Stomach smooth muscle (tissue), 2 donors: ENCODE measurements around the gene CIAO3.

Experiments
- H3K27ac ChIP-seq: one replicate; pipeline ENCODE4 v1.7.0; 2013; ENCODE audit warnings: mild to moderate bottlenecking, low read length, inconsistent platforms
- H3K27me3 ChIP-seq, 2 donors: one replicate each; pipeline ENCODE4 v1.7.0; 2013; ENCODE audit warnings: low read length in 2 of 2; ENCODE audit not compliant: insufficient read depth in 2 of 2, control insufficient read depth in 1 of 2
- H3K36me3 ChIP-seq, 2 donors: one replicate each; pipeline ENCODE4 v1.7.0; 2013; ENCODE audit warnings: low read length in 2 of 2; ENCODE audit not compliant: control insufficient read depth in 2 of 2, insufficient read depth in 2 of 2
- H3K4me1 ChIP-seq: one replicate; pipeline ENCODE4 v1.7.0; 2013; ENCODE audit warnings: low read length; ENCODE audit not compliant: control insufficient read depth, insufficient read depth
- H3K4me3 ChIP-seq, 2 donors: one replicate each; pipeline ENCODE4 v1.7.0; 2013; ENCODE audit warnings: low read length in 2 of 2
- H3K9ac ChIP-seq, 2 donors: one replicate each; pipeline ENCODE4 v1.7.0; 2013; ENCODE audit warnings: low read length in 2 of 2, mild to moderate bottlenecking in 1 of 2
- H3K9me3 ChIP-seq, 2 donors: one replicate each; pipeline ENCODE4 v1.7.0; 2013; ENCODE audit warnings: low read length in 2 of 2; ENCODE audit not compliant: control insufficient read depth in 2 of 2
- donor health status: healthy.
- donor health status: Pancreatic carcinoma.

CIAO3 gene

GRCh38 chr16:707062-707538, 33.7 kb downstream of the CIAO3 start:
- H3K36me3 ChIP-seq = no peaks in the 10 kb centered on the region
- H3K27me3 ChIP-seq = peaks cover 74 to 80% of the 10 kb centered on the region in 2 donors

GRCh38 chr16:706189-707061, 34.4 kb downstream of the CIAO3 start:
- H3K27ac ChIP-seq = no peak overlapping the region
- no peaks in the 10 kb centered on the region for H3K36me3 ChIP-seq
- H3K9me3 ChIP-seq = no peaks in the 10 kb centered on the region
- H3K4me1 ChIP-seq = peaks cover 18% of the 10 kb centered on the region
- H3K4me3 ChIP-seq = no peak overlapping the region
- no peak overlapping the region for H3K9ac ChIP-seq
- H3K27me3 ChIP-seq = peaks cover 80 to 84% of the 10 kb centered on the region in 2 donors

More at GRCh38 chr16:707062-707538, 33.7 kb downstream of the CIAO3 start:
- H3K4me3 ChIP-seq = no peak overlapping the region
- no peak overlapping the region for H3K27ac ChIP-seq
- no peaks in the 10 kb centered on the region for H3K9me3 ChIP-seq
- H3K4me1 ChIP-seq = peaks cover 18% of the 10 kb centered on the region
- no peak overlapping the region for H3K9ac ChIP-seq

- no peak within 1 kb of the TSS for H3K4me3 ChIP-seq
- peaks cover 77 to 84% of the 10 kb centered on the region in 2 donors for H3K27me3 ChIP-seq
- H3K36me3 ChIP-seq = no peaks in the 10 kb centered on the region
- H3K9me3 ChIP-seq = no peaks in the 10 kb centered on the region
- H3K4me1 ChIP-seq = peaks cover 18% of the 10 kb centered on the region
- no peak within 1 kb of the TSS for H3K9ac ChIP-seq
- no peak within 1 kb of the TSS for H3K27ac ChIP-seq
Measured at GRCh38 chr16:705431-706188, 35.2 kb downstream of the CIAO3 start, which contains the start of gene FBXL16. TSS of gene FBXL16 (minus strand) at chr16:705801. CDS start at chr16:697405, 8,396 bp downstream.

- H3K36me3 ChIP-seq = no peaks in the 10 kb centered on the region
- H3K9me3 ChIP-seq = no peaks in the 10 kb centered on the region
- no peak overlapping the region for H3K4me3 ChIP-seq
- H3K27ac ChIP-seq = no peak overlapping the region
- H3K27me3 ChIP-seq = peaks cover 71 to 84% of the 10 kb centered on the region in 2 donors
- H3K9ac ChIP-seq = no peak overlapping the region
- peaks cover 12% of the 10 kb centered on the region for H3K4me1 ChIP-seq
Measured at GRCh38 chr16:704552-705380, 36.0 kb downstream of the CIAO3 start.

- Histone ChIP-seq H3K36me3 (no peaks in the 10 kb centered on the region), H3K9me3 (no peaks in the 10 kb centered on the region), H3K27ac (no peak overlapping the region), H3K9ac (no peak overlapping the region), H3K27me3 (peaks cover 70 to 84% of the 10 kb centered on the region in 2 donors), H3K4me1 (peaks cover 10% of the 10 kb centered on the region), H3K4me3 (no peak overlapping the region)
Measured at GRCh38 chr16:704047-704446, 36.8 kb downstream of the CIAO3 start.

GRCh38 chr16:703406-703805, 37.4 kb downstream of the CIAO3 start:
- H3K9ac ChIP-seq = no peak overlapping the region
- peaks cover 64 to 80% of the 10 kb centered on the region in 2 donors for H3K27me3 ChIP-seq
- H3K27ac ChIP-seq = no peak overlapping the region
- no peaks in the 10 kb centered on the region for H3K9me3 ChIP-seq
- H3K36me3 ChIP-seq = no peaks in the 10 kb centered on the region
- peaks cover 10% of the 10 kb centered on the region for H3K4me1 ChIP-seq
- H3K4me3 ChIP-seq = no peak overlapping the region

- Histone ChIP-seq H3K4me3 (no peak overlapping the region), H3K9ac (no peak overlapping the region)
Measured at GRCh38 chr16:702341-702740, 38.5 kb downstream of the CIAO3 start.

GRCh38 chr16:700684-701584, 39.9 kb downstream of the CIAO3 start:
- Histone ChIP-seq H3K27me3 (peaks cover 56 to 66% of the 10 kb centered on the region in 2 donors), H3K9ac (no peak overlapping the region), H3K4me3 (no peak overlapping the region), H3K4me1 (peaks cover 1% of the 10 kb centered on the region), H3K27ac (no peak overlapping the region), H3K36me3 (no peaks in the 10 kb centered on the region), H3K9me3 (no peaks in the 10 kb centered on the region)

More at GRCh38 chr16:702341-702740, 38.5 kb downstream of the CIAO3 start:
- H3K36me3 ChIP-seq = no peaks in the 10 kb centered on the region
- peaks cover 59 to 72% of the 10 kb centered on the region in 2 donors for H3K27me3 ChIP-seq
- no peaks in the 10 kb centered on the region for H3K9me3 ChIP-seq
- H3K4me1 ChIP-seq = peaks cover 10% of the 10 kb centered on the region
- H3K27ac ChIP-seq = no peak overlapping the region

- H3K27me3 ChIP-seq = peaks cover 60 to 72% of the 10 kb centered on the region in 2 donors
Measured at GRCh38 chr16:698911-699671, 41.7 kb downstream of the CIAO3 start.

More at GRCh38 chr16:698911-699671, 41.7 kb downstream of the CIAO3 start:
- H3K4me1 ChIP-seq = peaks cover 15% of the 10 kb centered on the region
- H3K4me3 ChIP-seq = no peak overlapping the region
- H3K27ac ChIP-seq = no peak overlapping the region
- no peaks in the 10 kb centered on the region for H3K36me3 ChIP-seq
- H3K9ac ChIP-seq = no peak overlapping the region
- no peaks in the 10 kb centered on the region for H3K9me3 ChIP-seq
